Measurements from ENCODE around the gene FAM117A. TPM values are rescaled to one million over a fixed set of nuclear protein-coding genes. Genes with fewer than 3 reads are reported as not detected.

Gene FAM117A
- polyA plus RNA-seq, 2 of the 4 experiments (the other 2 are of a cell fraction), result 1.8 TPM

GRCh38 chr17:49749730-49750129, 14.2 kb downstream of the FAM117A start:
- no peaks in the 10 kb centered on the region for H3K9me3 ChIP-seq
- no peak overlapping the region for H3K4me3 ChIP-seq
- POLR2A ChIA-PET, result no interaction called here
- FAIRE-seq (no peak), DNase-seq (ENCODE audit: low read depth in 1 of 2, low spot score in 1 of 2) (no peak), ATAC-seq (no peak)
- CTCF ChIA-PET, result interaction anchor here (0.6 to 4.0 kb wide), 7 partner anchors 9 to 252 kb away, joined by 3 to 17 read pairs (median 4); no protein-coding TSS in a partner anchor
- H3K4me2 ChIP-seq, result no peak overlapping the region
- H3K27ac ChIP-seq, result no peak overlapping the region
- TF ChIP-seq EHF (CRISPR knock-in tag; IDR thresholded peaks at IDR 0.05) (no peak), EHMT2 (IDR thresholded peaks at IDR 0.05; ENCODE audit: low read depth) (no peak), CBX2 (IDR thresholded peaks at IDR 0.05; ENCODE audit: borderline replicate concordance, low read depth) (no peak), EP300 (IDR thresholded peaks at IDR 0.05) (no peak), JUN (IDR thresholded peaks at IDR 0.05) (no peak), NPAS2 (CRISPR knock-in tag; IDR thresholded peaks at IDR 0.05; ENCODE audit: borderline replicate concordance) (no peak), GATA3 (IDR thresholded peaks at IDR 0.05; ENCODE audit: borderline replicate concordance) (no peak), CHD2 (IDR thresholded peaks at IDR 0.05; ENCODE audit: low read length, partially characterized antibody) (no peak), E2F6 (IDR thresholded peaks at IDR 0.05; ENCODE audit: borderline replicate concordance, low read depth) (no peak), MAFK (IDR thresholded peaks at IDR 0.05; ENCODE audit: partially characterized antibody) (no peak), ZSCAN20 (CRISPR knock-in tag; IDR thresholded peaks at IDR 0.05) (no peak), TP53 (CRISPR knock-in tag; IDR thresholded peaks at IDR 0.05) (no peak), ATOH8 (CRISPR knock-in tag; IDR thresholded peaks at IDR 0.05; ENCODE audit: low read depth) (no peak)
- TF ChIP-seq, protein P1, sequence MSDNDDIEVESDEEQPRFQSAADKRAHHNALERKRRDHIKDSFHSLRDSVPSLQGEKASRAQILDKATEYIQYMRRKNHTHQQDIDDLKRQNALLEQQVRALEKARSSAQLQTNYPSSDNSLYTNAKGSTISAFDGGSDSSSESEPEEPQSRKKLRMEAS (IDR thresholded peaks at IDR 0.05), result no peak
- TF ChIP-seq, protein P2, sequence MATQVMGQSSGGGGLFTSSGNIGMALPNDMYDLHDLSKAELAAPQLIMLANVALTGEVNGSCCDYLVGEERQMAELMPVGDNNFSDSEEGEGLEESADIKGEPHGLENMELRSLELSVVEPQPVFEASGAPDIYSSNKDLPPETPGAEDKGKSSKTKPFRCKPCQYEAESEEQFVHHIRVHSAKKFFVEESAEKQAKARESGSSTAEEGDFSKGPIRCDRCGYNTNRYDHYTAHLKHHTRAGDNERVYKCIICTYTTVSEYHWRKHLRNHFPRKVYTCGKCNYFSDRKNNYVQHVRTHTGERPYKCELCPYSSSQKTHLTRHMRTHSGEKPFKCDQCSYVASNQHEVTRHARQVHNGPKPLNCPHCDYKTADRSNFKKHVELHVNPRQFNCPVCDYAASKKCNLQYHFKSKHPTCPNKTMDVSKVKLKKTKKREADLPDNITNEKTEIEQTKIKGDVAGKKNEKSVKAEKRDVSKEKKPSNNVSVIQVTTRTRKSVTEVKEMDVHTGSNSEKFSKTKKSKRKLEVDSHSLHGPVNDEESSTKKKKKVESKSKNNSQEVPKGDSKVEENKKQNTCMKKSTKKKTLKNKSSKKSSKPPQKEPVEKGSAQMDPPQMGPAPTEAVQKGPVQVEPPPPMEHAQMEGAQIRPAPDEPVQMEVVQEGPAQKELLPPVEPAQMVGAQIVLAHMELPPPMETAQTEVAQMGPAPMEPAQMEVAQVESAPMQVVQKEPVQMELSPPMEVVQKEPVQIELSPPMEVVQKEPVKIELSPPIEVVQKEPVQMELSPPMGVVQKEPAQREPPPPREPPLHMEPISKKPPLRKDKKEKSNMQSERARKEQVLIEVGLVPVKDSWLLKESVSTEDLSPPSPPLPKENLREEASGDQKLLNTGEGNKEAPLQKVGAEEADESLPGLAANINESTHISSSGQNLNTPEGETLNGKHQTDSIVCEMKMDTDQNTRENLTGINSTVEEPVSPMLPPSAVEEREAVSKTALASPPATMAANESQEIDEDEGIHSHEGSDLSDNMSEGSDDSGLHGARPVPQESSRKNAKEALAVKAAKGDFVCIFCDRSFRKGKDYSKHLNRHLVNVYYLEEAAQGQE (IDR thresholded peaks at IDR 0.05), result no peak
- TF ChIP-seq, protein P3, sequence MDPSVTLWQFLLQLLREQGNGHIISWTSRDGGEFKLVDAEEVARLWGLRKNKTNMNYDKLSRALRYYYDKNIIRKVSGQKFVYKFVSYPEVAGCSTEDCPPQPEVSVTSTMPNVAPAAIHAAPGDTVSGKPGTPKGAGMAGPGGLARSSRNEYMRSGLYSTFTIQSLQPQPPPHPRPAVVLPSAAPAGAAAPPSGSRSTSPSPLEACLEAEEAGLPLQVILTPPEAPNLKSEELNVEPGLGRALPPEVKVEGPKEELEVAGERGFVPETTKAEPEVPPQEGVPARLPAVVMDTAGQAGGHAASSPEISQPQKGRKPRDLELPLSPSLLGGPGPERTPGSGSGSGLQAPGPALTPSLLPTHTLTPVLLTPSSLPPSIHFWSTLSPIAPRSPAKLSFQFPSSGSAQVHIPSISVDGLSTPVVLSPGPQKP (IDR thresholded peaks at IDR 0.05; ENCODE audit: low read depth, low read length), result no peak
- TF ChIP-seq, protein P4, sequence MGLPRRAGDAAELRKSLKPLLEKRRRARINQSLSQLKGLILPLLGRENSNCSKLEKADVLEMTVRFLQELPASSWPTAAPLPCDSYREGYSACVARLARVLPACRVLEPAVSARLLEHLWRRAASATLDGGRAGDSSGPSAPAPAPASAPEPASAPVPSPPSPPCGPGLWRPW (IDR thresholded peaks at IDR 0.05), result no peak
- no peaks in the 10 kb centered on the region for H3K4me1 ChIP-seq
- WGBS (ENCODE audit: missing lambda C conversion rate), result 70% methylated on average over 3 of the region's 3 CpGs

DNA sequence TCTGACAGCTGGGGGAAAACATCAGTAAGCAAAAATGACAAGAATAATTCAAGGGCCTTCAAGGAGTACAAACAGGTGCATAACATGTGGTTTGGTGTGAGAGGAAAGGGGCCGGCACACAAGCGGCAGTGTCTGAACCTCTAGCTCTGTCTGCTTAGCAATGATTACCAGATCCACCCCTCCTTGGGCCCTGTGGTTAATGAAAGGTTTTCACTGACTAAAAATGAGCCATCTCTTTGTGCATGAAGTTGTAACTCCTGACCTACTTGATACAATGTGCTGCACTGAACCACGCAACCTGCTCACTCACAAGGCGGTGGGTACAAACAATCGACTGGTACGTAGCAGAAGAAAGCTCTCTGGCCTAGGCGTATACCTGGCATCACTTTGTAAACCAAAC, 15.1 kb downstream of the FAM117A start:
- CTCF ChIA-PET, result interaction anchor here (0.5 to 1.7 kb wide), 4 partner anchors 10 to 249 kb away, joined by 3 to 5 read pairs (median 4); no protein-coding TSS in a partner anchor
- WGBS (ENCODE audit: missing lambda C conversion rate), result 90% methylated on average over 7 of the region's 7 CpGs
- POLR2A ChIA-PET, result no interaction called here
- Histone ChIP-seq H3K4me3 (no peak overlapping the region), H3K4me1 (no peaks in the 10 kb centered on the region), H3K4me2 (no peak overlapping the region), H3K27ac (no peak overlapping the region), H3K9me3 (no peaks in the 10 kb centered on the region)
- DNase-seq (ENCODE audit: low read depth in 1 of 2, low spot score in 1 of 2) (no peak), FAIRE-seq (no peak), ATAC-seq (no peak)
- TF ChIP-seq NPAS2 (CRISPR knock-in tag; IDR thresholded peaks at IDR 0.05; ENCODE audit: borderline replicate concordance) (no peak), E2F6 (IDR thresholded peaks at IDR 0.05; ENCODE audit: borderline replicate concordance, low read depth) (no peak), CBX8 (IDR thresholded peaks at IDR 0.05) (no peak), SREBF2 (IDR thresholded peaks at IDR 0.05) (no peak), MAFK (IDR thresholded peaks at IDR 0.05; ENCODE audit: partially characterized antibody) (no peak), JUNB (IDR thresholded peaks at IDR 0.05) (no peak), HOXA7 (CRISPR knock-in tag; IDR thresholded peaks at IDR 0.05) (no peak), USF2 (IDR thresholded peaks at IDR 0.05) (no peak), ZSCAN20 (CRISPR knock-in tag; IDR thresholded peaks at IDR 0.05) (no peak), HMGXB4 (CRISPR knock-in tag; IDR thresholded peaks at IDR 0.05; ENCODE audit: borderline replicate concordance) (no peak), RCOR1 (IDR thresholded peaks at IDR 0.05; ENCODE audit: low read depth, low read length) (no peak), NR3C1 (IDR thresholded peaks at IDR 0.05) (no peak), POLR2A (IDR thresholded peaks at IDR 0.05; ENCODE audit: low read length) (no peak)
- TF ChIP-seq, protein P5, sequence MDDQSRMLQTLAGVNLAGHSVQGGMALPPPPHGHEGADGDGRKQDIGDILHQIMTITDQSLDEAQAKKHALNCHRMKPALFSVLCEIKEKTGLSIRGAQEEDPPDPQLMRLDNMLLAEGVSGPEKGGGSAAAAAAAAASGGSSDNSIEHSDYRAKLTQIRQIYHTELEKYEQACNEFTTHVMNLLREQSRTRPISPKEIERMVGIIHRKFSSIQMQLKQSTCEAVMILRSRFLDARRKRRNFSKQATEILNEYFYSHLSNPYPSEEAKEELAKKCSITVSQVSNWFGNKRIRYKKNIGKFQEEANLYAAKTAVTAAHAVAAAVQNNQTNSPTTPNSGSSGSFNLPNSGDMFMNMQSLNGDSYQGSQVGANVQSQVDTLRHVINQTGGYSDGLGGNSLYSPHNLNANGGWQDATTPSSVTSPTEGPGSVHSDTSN (IDR thresholded peaks at IDR 0.05), result no peak
